Mononuclear cell (primary cell): ENCODE measurements around the gene MYO16. TPM values are rescaled to one million over a fixed set of nuclear protein-coding genes. Genes with fewer than 3 reads are reported as not detected.
"Not testable (repeated sequence)": the region's sequence is repeated elsewhere in the genome, so short reads cannot be mapped to it uniquely, and the experiment has no call there.

Experiments
- H3K27me3 ChIP-seq: 2 replicates; pipeline ENCODE4 v1.6.0; 2011; ENCODE audit warnings: low read length, control low read depth; ENCODE audit not compliant: insufficient read depth
- H3K4me1 ChIP-seq: 2 replicates; pipeline ENCODE4 v1.5.1; 2011; ENCODE audit warnings: mild to moderate bottlenecking, low read length, control low read depth; ENCODE audit not compliant: insufficient read depth
- H3K4me3 ChIP-seq: 2 replicates; pipeline ENCODE4 v1.5.1; 2011; ENCODE audit warnings: mild to moderate bottlenecking, low read length, moderate library complexity
- H3K9me3 ChIP-seq: 2 replicates; pipeline ENCODE4 v1.5.1; 2011; ENCODE audit warnings: low read depth, mild to moderate bottlenecking, control low read depth, low read length
- total RNA-seq: library from RNA; depleted of rRNA; stranded (reverse); fragments of >200 nt; gene quantifications from one replicate; pipeline ENCODE4 v1.2.3, GENCODE V29; 2012

Gene MYO16
- total RNA-seq, 1 donor, result 0.94 TPM

DNA sequence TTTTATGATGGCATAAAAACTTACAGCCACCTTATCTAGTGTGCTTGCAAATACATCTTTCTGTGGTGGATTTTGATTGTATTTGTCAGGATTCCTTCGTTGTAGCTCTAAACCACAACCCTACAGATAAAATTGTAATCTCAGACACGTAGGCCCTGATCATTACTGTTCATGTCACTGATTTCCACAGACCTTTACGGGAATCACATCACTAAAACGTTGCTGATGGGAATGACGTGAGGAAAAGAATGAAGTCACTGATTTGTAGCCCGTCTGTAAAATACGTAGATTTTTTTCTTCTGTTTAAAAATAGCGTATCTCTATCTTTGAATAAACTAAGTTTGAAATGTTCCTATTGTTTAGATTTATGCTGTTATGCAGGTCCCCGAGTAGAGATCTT lies 399.2 kb downstream of the MYO16 start:
- H3K27me3 ChIP-seq, result no peaks in the 10 kb centered on the region
- H3K4me1 ChIP-seq, result no peaks in the 10 kb centered on the region
- no peaks in the 10 kb centered on the region for H3K9me3 ChIP-seq
- no peak overlapping the region for H3K4me3 ChIP-seq

GRCh38 chr13:109033090-109033489 lies 403.7 kb downstream of the MYO16 start:
- Histone ChIP-seq H3K4me3 (no peak overlapping the region), H3K4me1 (no peaks in the 10 kb centered on the region), H3K9me3 (no peaks in the 10 kb centered on the region), H3K27me3 (no peaks in the 10 kb centered on the region)

GRCh38 chr13:109036078-109036780 lies 406.8 kb downstream of the MYO16 start:
- Histone ChIP-seq H3K4me3 (no peak overlapping the region), H3K27me3 (no peaks in the 10 kb centered on the region), H3K9me3 (no peaks in the 10 kb centered on the region), H3K4me1 (no peaks in the 10 kb centered on the region)

DNA sequence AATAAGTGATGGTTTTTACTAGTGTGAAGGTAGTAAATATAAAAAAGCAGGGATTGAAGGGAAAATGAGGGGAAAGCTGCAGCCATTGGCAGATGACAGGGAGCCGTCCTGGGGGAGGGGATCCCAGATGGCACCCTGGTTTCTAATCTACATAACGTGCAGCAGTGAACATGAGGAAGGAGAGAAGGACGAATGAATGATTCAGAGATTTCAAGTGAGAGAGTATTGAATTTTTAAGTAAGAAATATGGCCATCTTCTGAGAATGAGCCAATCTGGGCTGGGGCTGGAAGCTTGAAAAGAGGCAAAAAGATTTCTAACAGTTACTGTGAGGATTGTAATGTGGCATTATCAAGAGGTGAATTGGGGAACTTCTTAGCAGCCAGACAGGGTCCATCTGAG lies 414.2 kb downstream of the MYO16 start:
- H3K4me1 ChIP-seq, result no peaks in the 10 kb centered on the region
- H3K4me3 ChIP-seq, result no peak overlapping the region
- H3K27me3 ChIP-seq, result no peaks in the 10 kb centered on the region
- H3K9me3 ChIP-seq, result no peaks in the 10 kb centered on the region

DNA sequence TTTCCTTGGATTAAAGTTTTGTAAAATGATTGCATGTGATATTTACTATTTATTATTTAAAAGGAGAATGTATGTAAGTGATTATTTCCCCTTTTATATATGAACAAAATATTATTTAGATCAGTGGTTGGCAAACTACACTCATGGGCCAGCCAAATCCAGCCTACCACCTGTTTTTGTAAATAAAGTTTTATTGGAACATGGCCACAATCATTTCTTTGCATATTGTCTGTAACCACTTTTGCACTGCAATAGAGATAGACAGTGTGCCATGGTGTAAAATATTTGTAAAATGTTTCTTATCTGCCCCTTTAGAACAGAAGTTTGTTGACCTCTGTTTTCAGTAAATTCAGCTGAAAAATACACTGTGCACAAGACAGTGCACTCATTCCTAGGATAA lies 426.4 kb downstream of the MYO16 start:
- Histone ChIP-seq H3K4me1 (no peaks in the 10 kb centered on the region), H3K9me3 (no peaks in the 10 kb centered on the region), H3K4me3 (no peak overlapping the region), H3K27me3 (no peaks in the 10 kb centered on the region)

DNA sequence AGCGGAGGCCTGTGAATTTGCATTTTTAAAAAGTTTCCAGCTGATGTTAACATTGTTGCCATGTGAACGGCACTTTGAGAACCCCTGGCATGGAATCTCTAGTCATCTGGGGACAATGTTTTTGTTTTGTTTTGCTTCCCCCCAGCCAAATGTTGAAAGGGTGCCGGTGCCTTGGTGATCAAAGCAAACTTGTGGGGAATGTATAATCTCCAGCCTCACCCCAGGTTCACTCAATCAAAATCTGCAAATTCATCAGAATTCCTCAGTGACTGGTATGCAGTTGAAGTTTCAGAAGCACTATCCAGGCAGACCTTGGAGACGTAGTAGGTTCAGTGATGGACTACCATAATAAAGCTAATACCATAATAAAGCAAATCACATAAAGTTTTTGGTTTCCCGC lies 428.7 kb downstream of the MYO16 start:
- Histone ChIP-seq H3K9me3 (no peaks in the 10 kb centered on the region), H3K27me3 (no peaks in the 10 kb centered on the region), H3K4me3 (no peak overlapping the region), H3K4me1 (no peaks in the 10 kb centered on the region)

GRCh38 chr13:109072505-109072904 lies 443.1 kb downstream of the MYO16 start:
- no peaks in the 10 kb centered on the region for H3K4me1 ChIP-seq
- H3K27me3 ChIP-seq, result no peaks in the 10 kb centered on the region
- no peak overlapping the region for H3K4me3 ChIP-seq
- no peaks in the 10 kb centered on the region for H3K9me3 ChIP-seq

DNA sequence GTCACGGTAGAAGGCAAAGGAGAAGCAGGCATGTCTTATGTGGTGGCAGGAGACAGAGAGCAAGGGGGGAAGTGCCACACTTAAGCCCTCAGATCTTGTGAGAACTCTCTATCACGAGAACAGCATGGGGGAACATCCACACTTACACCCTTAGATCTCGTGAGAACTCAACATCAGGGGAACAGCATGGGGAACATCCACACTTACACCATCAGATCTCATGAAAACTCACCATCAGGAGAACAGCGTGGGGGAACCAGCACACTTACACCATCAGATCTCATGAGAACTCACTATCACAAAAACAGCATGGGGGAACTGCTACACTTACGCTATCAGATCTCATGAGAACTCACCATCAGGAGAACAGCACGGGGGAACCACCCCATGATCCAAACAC lies 445.0 kb downstream of the MYO16 start:
- Histone ChIP-seq H3K4me1 (no peaks in the 10 kb centered on the region), H3K9me3 (no peaks in the 10 kb centered on the region)

GRCh38 chr13:109074853-109075252 lies 445.4 kb downstream of the MYO16 start:
- Histone ChIP-seq H3K4me3 (no peak overlapping the region), H3K27me3 (no peaks in the 10 kb centered on the region), H3K4me1 (no peaks in the 10 kb centered on the region), H3K9me3 (no peaks in the 10 kb centered on the region)

More for the DNA sequence above, 445.0 kb downstream of the MYO16 start:
- Histone ChIP-seq H3K27me3 (no peaks in the 10 kb centered on the region), H3K4me3 (no peak overlapping the region)

- Histone ChIP-seq H3K27me3 (no peaks in the 10 kb centered on the region), H3K4me1 (no peaks in the 10 kb centered on the region)
These were observed 458.7 kb downstream of the MYO16 start for GRCh38 chr13:109087916-109088623.

DNA sequence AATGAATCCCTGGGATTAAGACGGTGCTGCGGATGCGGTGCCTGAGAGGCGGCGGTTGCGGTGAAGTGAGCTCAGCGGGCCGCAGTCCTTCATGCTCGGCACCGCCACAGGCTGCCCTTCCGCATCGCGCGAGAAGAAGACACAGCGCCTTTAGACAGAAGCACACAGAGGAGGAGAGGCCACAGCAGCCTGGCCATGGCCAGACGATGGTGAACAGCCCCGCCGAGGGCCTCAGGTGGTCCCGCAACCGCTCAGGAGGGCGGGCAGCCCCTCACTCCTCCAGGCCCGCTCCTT lies 459.2 kb downstream of the MYO16 start:
- Histone ChIP-seq H3K4me1 (no peaks in the 10 kb centered on the region), H3K9me3 (no peaks in the 10 kb centered on the region), H3K27me3 (no peaks in the 10 kb centered on the region), H3K4me3 (no peak overlapping the region)

More at GRCh38 chr13:109087916-109088623, 458.7 kb downstream of the MYO16 start:
- H3K4me3 ChIP-seq, result no peak overlapping the region
- no peaks in the 10 kb centered on the region for H3K9me3 ChIP-seq

DNA sequence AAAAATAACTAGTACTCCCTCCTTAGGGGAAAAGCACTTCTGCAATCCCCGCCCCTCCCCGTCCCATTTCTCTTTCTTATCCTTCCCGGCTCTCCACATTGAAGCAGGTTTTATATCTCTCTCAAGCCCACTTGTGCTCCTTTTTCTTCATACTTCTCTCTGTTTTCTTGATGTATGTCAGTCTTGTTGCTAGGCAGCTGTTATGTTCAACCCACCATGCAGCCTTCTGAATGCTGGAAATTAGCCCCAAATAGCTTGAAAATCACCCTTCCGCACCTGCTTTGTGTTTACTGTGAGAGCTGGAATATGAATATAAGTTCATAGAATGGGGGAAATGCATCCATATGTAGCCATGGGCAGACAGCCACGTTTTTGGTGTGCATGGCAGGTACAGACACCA lies 461.4 kb downstream of the MYO16 start:
- Histone ChIP-seq H3K4me3 (no peak overlapping the region), H3K4me1 (no peaks in the 10 kb centered on the region), H3K27me3 (no peaks in the 10 kb centered on the region), H3K9me3 (no peaks in the 10 kb centered on the region)

DNA sequence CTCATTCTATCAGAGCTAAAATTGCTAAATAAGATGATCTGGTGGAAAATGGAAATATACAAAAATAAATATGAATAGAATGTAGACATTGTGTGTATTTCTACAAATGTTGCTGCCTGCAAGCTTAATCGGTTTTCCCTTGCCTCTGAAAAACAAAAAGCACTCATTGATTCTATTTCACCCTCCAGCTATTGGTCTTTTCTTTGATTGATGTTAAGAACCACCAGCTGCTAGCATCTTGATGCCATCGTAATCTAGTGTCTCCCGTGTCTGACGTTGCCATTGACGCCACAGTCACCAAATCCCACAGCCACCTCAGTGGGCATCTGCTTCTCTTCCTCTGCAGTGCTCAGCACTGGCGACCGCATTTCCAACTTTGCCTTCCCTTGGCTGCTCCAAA lies 461.8 kb downstream of the MYO16 start:
- H3K9me3 ChIP-seq, result no peaks in the 10 kb centered on the region
- no peaks in the 10 kb centered on the region for H3K27me3 ChIP-seq
- no peaks in the 10 kb centered on the region for H3K4me1 ChIP-seq
- no peak overlapping the region for H3K4me3 ChIP-seq

DNA sequence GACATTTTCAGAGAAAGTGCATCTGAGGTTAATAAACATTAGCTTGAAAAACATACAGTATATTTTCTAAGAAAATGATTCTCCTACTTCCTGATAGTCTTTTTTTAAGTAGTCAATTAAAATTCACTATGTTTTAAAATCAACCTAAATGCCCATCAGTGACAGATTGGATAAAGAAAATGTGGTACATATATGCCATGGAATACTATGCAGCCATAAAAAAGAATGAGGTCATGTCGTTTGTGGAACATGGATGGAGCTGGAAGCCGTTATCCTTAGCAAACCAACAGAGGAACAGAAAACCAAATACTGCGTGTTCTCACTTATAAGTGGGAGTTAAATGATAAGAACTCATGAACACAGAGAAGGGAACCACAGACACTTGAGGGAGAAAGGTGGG lies 462.8 kb downstream of the MYO16 start:
- H3K9me3 ChIP-seq, H3K4me3 ChIP-seq, H3K27me3 ChIP-seq, H3K4me1 ChIP-seq: not testable (repeated sequence)

- Histone ChIP-seq H3K9me3 (no peaks in the 10 kb centered on the region), H3K27me3 (no peaks in the 10 kb centered on the region), H3K4me1 (no peaks in the 10 kb centered on the region), H3K4me3 (no peak overlapping the region)
These were observed 464.6 kb downstream of the MYO16 start for GRCh38 chr13:109093998-109094397.

GRCh38 chr13:109095126-109095525 lies 465.7 kb downstream of the MYO16 start:
- Histone ChIP-seq H3K9me3 (no peaks in the 10 kb centered on the region), H3K4me1 (no peaks in the 10 kb centered on the region), H3K4me3 (no peak overlapping the region), H3K27me3 (no peaks in the 10 kb centered on the region)
